NCI-H187 treated with DMSO at 0.1 percent for 48 hours (cell line): ENCODE results near the gene C8G.

ENCODE experiments used
- DNase-seq: peaks from one replicate; lab custom pipeline; 2025; lab: John Stamatoyannopoulos, UW

C8G gene

DNA sequence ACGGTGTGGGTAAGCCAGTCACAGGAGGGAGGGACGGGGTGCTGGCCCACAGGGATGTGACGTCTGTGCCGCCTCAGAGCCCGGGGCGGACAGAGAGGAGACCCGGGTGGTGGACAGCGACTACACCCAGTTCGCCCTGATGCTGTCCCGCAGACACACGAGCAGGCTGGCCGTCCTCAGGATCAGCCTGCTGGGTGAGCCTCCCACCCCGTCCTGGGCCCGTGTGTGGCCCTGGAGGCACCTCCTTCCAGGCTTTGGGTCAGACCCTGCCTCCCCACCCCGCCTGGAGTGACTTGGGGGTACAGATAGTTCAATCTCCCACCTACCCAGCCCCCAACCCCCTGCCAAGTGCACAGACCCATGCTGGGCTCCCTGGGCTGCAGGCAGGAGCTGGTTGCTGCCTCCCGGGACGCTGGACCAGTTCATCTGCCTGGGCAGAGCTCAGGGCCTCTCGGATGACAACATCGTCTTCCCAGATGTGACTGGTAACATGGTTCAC, 8.8 kb downstream of the C8G start:
- no peak for DNase-seq

DNA sequence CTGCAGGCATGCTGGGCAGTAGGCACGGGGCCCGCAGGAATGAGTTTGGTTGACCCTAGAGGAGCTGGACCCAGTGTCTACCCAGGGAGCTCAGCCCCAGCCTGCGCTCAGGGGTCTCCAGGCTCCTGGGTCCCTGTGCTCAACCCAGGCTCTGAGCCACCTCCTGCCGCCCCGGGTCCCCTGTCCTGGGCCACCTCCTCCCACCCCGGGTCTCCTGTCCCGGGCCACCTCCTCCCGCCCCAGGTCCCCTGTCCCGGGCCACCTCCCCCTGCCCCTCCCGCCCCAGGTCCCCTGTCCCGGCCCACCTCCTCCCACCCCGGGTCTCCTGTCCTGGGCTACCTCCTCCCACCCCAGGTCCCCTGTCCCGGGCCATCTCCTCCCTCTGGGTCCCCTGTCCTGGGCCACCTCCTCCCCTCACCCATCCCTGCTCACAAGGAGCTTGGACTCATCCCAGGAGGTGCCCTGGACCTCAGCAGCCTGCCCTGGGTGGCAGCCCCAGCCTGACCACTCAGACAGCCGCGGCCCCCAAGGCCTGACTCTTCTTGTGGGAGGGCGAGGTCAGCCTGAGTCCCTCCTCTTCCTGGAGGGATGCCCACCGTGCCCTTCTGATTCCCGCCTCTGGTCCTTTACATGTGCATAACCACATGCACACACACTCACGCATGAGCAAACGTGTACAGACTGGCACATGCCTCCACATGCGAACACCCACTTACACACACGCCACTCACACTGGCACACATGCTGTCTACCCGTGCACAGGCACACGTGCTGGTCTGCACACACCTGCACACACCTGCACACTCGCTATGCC, 9.4 kb downstream of the C8G start:
- no peak for DNase-seq

DNA sequence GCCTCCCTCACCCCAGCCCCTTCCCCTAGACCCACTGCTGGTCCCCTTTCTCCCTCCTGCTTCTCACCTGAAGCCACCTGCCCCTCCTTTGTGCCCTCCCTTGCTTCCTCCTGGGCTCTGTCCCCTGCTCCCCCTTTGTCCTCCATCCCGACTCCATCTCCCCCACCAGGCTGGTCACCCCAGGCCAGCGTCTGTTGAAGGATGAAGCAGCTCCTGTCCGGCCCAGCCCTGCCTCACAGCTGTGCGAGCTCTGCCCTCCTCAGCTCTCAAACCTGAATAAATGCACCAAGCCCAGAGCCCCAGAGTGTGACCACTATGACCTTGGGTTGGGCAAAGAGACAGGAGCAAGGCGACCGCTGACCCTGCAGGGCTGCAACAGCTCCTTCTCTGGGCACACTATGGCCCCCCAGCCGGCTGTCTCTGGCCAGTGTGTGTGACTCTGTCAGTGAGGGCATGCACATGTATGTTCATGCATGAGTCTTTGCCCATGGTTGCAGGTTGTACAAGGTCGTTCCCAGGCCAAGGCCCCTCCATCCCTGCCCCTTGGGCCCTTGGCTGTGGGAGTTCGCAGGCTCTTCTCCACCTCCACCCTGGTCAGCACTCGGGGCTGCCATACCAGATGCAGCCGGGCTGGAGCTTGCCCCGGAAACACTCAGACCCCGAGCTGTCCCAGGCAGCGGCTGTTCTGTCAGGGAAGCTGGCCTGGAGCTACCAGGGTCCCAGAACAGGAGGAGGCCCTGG, 10.3 kb downstream of the C8G start:
- DNase-seq: no peak

DNA sequence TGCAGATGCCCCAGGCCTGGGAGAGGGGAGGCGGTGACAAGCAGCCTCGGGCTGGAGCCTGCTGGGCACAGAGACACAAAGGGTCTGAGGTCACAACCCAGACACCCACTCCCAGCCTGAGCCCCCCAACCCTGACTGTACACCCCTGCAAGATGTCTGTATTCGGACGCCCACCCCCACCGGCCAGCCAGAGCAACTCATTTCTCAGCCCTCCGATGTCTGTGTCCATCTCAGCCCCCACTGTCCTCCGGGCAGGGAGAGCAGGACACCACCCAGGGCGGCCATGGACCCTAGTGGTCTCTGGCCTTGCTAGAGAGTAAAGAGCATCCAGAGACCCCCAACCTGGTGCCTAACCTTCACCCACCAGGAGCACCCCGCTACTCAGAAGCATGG, 10.9 kb downstream of the C8G start:
- no peak for DNase-seq

- DNase-seq: no peak
These were observed 11.6 kb downstream of the C8G start for GRCh38 chr9:136956604-136957003.

DNA sequence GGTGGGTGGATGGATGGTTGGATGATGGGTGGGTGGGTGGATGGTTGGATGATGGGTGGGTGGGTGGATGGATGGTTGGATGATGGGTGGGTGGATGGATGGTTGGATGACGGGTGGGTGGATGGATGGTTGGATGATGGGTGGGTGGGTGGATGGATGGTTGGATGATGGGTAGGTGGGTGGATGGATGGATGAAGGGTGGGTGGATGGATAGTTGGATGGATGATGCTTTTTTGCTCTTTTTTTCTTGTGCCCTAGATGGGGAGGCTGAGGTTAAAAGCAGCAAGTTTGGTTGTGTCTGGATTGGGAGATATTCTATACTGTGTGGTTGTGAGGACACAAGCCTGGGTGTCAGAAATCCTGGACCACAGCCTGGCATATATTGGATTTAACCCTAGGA, 12.4 kb downstream of the C8G start:
- DNase-seq: no peak

- no peak for DNase-seq
These were observed 12.9 kb downstream of the C8G start for GRCh38 chr9:136957901-136958300.

- DNase-seq: no peak
These were observed 13.4 kb downstream of the C8G start for GRCh38 chr9:136958473-136958872.

DNA sequence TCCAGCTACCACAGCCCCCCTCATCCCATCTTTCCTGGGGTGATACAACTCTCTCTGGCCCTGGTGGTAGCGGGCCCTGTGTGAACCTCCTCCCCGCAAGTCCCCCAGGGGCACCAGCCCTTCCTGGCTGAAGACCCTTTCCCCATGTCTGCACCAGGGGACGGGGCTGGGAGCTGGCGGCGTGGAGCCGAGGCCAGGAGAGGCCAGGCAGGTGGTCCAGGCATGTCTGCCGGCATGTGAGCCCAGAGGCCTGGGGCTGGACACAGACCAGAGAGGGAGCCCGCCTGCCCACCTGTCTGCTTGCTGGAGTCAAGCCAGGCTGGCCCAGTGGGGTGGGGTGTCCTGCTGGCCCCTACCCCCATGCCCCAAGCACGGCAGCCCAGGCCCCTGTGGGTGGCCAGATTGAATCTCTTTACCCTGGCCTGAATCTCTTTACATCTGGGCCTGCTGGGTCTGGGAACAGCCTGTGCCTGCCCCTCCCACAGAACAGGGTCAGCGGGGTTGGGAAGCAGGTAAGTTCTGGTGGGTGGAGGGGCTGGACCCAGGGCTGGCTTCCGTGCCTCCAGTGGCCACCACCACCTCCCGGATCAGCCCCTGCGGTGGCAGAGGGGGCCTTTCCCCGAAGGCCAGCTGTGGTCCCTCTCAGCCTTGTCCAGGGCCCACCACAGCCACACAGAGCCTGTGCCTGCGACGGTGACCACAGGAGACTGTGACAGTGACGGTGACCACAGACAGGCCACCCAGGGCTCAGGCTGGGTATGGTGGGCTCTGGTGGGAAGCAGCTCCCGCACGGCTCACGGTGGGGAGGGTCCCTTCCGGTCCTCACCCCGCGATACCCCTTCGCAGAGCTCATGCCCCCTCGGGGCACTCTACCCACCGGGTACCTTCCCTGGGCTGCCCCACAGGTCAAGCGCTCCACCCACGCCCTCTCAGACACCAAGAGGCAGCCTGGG, 14.1 kb downstream of the C8G start:
- DNase-seq: no peak

DNA sequence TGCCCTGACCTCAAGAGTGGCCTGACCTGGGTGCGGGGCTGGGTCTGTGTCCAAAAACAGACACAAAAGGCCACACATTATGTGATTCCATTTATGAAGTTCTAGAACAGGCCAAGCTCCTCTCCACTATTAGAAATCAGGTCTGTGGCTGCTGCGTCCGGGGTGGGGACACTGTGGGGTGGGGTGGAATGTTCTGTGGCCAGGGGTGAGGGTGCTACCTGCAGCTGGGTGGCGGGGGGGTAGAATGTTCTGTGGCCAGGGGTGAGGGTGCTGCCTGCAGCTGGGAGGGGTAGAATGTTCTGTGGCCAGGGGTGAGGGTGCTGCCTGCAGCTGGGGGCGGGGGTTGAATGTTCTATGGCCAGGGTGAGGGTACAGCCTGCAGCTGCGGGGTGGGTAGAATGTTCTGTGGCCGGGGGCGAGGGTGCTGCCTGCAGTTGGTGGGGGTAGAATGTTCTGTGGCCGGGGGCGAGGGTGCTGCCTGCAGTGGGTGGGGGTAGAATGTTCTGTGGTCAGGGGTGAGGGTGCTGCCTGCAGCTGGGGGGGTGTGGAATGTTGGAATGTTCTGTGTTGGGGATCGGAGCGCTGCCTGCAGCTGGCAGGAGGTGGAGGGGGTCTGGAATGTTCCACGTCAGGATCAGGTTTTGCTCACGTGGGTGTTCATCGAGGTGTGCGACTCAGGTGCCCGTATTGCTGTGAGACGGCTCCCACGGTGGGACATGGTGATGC, 15.3 kb downstream of the C8G start:
- no peak for DNase-seq

GRCh38 chr9:136960938-136961275, 15.9 kb downstream of the C8G start:
- DNase-seq: no peak

DNA sequence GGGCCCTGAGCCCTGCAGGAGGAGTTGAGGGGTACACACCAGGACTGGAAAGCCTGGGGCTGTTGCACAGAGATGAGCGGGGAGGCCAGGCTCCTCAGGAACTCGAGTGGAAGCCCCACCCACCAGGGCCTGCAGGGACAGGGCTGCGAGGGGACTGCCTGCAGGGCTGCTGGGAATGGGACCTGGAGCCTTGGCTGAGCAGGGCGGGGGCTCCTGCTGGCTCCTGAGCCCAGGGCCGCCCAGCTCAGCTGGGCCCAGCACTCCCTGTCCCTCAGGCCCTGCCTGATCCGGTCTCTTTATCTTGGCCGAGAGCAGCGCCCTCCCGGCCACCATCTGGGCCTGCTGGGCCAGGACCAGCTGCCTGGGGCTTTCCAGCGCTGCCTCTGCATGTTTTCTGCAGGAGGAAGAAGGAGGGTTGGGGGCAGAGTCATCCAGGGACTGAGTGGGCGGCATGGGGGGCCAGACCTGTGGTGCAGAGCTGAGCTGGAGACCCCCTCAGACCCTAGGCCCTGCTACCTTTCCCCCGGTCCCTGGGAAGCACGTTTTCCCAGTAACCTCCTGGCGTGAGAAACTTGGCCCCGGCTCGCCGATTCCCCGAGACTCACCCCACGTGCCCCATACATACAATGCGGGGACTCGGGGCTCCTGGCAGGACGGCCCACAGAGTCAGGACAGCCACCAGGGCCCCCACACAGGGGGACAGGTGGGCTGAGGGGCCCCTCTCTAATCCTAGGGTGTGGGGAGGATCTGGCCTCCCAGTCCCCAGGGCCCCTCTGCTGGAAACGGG, 16.4 kb downstream of the C8G start:
- no peak for DNase-seq

DNA sequence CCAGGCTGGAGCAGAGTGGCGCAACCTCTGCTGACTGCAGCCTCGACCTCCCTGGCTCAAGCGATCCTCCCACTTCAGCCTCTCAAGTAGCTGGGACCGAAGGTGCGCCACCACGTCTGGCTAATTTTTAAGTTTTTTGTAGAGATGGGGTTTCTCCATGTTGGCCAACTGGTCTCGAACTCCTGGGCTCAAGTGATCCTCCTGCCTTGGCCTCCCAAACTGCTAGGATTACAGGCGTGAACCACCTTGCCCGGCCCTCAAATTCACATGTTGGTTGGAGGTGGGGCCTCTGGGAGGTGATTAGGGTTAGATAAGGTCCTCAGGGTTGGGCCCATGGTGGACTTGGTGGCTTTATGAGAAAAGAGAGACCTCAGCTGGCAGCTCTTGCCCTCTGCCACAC, 17.1 kb downstream of the C8G start:
- DNase-seq: no peak

DNA sequence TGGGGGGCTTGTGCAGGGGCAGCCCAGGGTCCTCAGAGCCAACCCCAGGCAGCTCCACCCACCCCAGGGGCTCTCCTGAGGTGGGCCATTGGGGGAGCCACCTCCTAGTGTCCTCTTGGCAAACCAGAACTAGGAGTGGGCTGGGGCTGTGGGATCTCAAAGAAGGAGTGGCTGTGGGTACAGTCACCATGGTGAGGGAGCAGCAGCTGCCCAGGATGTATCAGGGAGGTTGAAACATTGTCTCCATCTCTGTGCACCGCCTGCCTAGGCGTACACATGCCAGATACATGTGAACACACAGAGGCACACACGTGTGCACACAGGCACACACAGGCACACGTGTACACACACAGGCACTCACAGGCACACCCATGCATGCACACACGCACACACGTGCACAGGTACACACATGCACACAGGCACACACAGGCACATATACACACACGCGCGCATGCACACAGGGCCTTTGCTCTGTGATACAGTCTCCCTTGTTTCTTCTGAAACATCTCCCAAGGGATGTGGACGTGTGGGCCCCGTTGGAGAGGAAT, 17.7 kb downstream of the C8G start:
- no peak for DNase-seq

GRCh38 chr9:136963341-136963740, 18.3 kb downstream of the C8G start:
- DNase-seq: no peak

- DNase-seq: no peak
These were observed 18.7 kb downstream of the C8G start for GRCh38 chr9:136963751-136964150.

- no peak for DNase-seq
These were observed 19.2 kb downstream of the C8G start for GRCh38 chr9:136964171-136964689.

GRCh38 chr9:136964833-136965422, 19.9 kb downstream of the C8G start:
- DNase-seq: no peak

- no peak for DNase-seq
These were observed 20.9 kb downstream of the C8G start for GRCh38 chr9:136965771-136966484.
